ENCODE data around the gene TCF25.
"Not testable (repeated sequence)": the region's sequence is repeated elsewhere in the genome, so short reads cannot be mapped to it uniquely, and the experiment has no call there.

The TCF25 gene

GRCh38 chr16:89905511-89906139 is 32.2 kb downstream of the TCF25 start:
- no peak for DNase-seq (ENCODE audit: low read depth)

GRCh38 chr16:89906140-89907025 is 33.0 kb downstream of the TCF25 start:
- no peak for DNase-seq (ENCODE audit: low read depth)

- DNase-seq (ENCODE audit: low read depth), result no peak
These were observed 33.8 kb downstream of the TCF25 start for GRCh38 chr16:89907055-89907814.

GRCh38 chr16:89908236-89908635 is 34.8 kb downstream of the TCF25 start:
- no peak for DNase-seq (ENCODE audit: low read depth)

- peak; percentile 62 for DNase-seq (ENCODE audit: low read depth)
These were observed 36.7 kb downstream of the TCF25 start for GRCh38 chr16:89909777-89910716.

- no peak for DNase-seq (ENCODE audit: low read depth)
These were observed 37.4 kb downstream of the TCF25 start for GRCh38 chr16:89910717-89911354.

GRCh38 chr16:89911375-89911774 is 38.0 kb downstream of the TCF25 start:
- DNase-seq (ENCODE audit: low read depth), result no peak

- no peak for DNase-seq (ENCODE audit: low read depth)
These were observed 38.8 kb downstream of the TCF25 start for GRCh38 chr16:89912143-89912542.

GRCh38 chr16:89912627-89913026 is 39.2 kb downstream of the TCF25 start:
- no peak for DNase-seq (ENCODE audit: low read depth)

- no peak for DNase-seq (ENCODE audit: low read depth)
These were observed 40.3 kb downstream of the TCF25 start for GRCh38 chr16:89913408-89914387.

- DNase-seq (ENCODE audit: low read depth), result not testable (repeated sequence)
These were observed 41.4 kb downstream of the TCF25 start for GRCh38 chr16:89914642-89915285.

GRCh38 chr16:89915303-89916232 is 42.2 kb downstream of the TCF25 start:
- DNase-seq (ENCODE audit: low read depth), result no peak

GRCh38 chr16:89917773-89918452 is 44.5 kb downstream of the TCF25 start:
- peak; percentile 77 for DNase-seq (ENCODE audit: low read depth)

- DNase-seq (ENCODE audit: low read depth), result no peak
These were observed 45.3 kb downstream of the TCF25 start, which contains the start of gene MC1R for GRCh38 chr16:89918453-89919347. MC1R (plus strand) TSS chr16:89918862; CDS start chr16:89919259, 397 bp downstream.

GRCh38 chr16:89919535-89920406 is 46.4 kb downstream of the TCF25 start:
- no peak for DNase-seq (ENCODE audit: low read depth)
